Sigmoid colon (tissue), 7 donors: ENCODE measurements around the gene PPCDC. TPM values are rescaled to one million over a fixed set of nuclear protein-coding genes. Genes with fewer than 3 reads are reported as not detected.

ENCODE experiments used
- DNase-seq: peaks from one replicate; pipeline ENCODE4 v3.0.0-alpha.2; 2019
- H3K27ac ChIP-seq, 4 donors: fragments of 200-600 bp; sonication (generic); one replicate each; pipeline ENCODE4 v1.5.1; 2016 to 2019; ENCODE audit warnings: mild to moderate bottlenecking in 1 of 4
- H3K27me3 ChIP-seq, 3 donors: fragments of 200-600 bp; sonication (generic); one replicate each; pipeline ENCODE4 v1.5.1; 2019; ENCODE audit warnings: mild to moderate bottlenecking in 1 of 3
- H3K36me3 ChIP-seq, 4 donors: fragments of 200-600 bp; sonication (generic); one replicate each; pipeline ENCODE4 v1.5.1; 2016 to 2019
- H3K4me1 ChIP-seq, 4 donors: fragments of 200-600 bp; sonication (generic); one replicate each; pipeline ENCODE4 v1.5.1; 2017 to 2019
- H3K4me3 ChIP-seq, 4 donors: fragments of 200-600 bp; sonication (generic); one replicate each; pipeline ENCODE4 v1.5.1; 2017 to 2019; ENCODE audit warnings: mild to moderate bottlenecking in 2 of 4, moderate library complexity in 1 of 4
- H3K9me3 ChIP-seq, 4 donors: fragments of 200-600 bp in 3 of 4; sonication (generic) in 3 of 4; one replicate each; pipeline versions ENCODE4 v1.5.1 to v1.6.1; 2013 to 2019
- EP300 ChIP-seq, 4 donors: sonication (generic); formaldehyde crosslinking; IDR thresholded peaks; one replicate each; pipeline ENCODE4 v1.6.1; 2017; ENCODE audit warnings: antibody characterized with exemption in 4 of 4
- POLR2A ChIP-seq, 2 donors: fragments of 450-650 bp; IDR thresholded peaks; one replicate each; pipeline ENCODE4 v1.6.1; 2016; ENCODE audit warnings: antibody characterized with exemption in 2 of 2, mild to moderate bottlenecking in 2 of 2, moderate library complexity in 2 of 2
- POLR2AphosphoS5 ChIP-seq, 4 donors: sonication (generic); formaldehyde crosslinking; IDR thresholded peaks; one replicate each; pipeline ENCODE4 v1.6.1; 2017; ENCODE audit warnings: antibody characterized with exemption in 4 of 4
- WGBS, 2 donors: extraction: QIAGEN DNeasy Blood & Tissue Kit; methylation state at CpG; one replicate each; pipeline ENCODE4 v1.1.7; 2013; 5-methylcytosine and 5-hydroxymethylcytosine counted together
- intact Hi-C: fragments of 100-400 bp; cut with DNase I; formaldehyde crosslinking; loops from one replicate; pipeline ENCODE4 v1.15.1; 2023
- polyA plus RNA-seq, 3 donors: library from polyadenylated mRNA; stranded (reverse); fragments of 200-250 nt; gene quantifications; one replicate each; pipeline ENCODE4 v1.2.3, GENCODE V29; 2013
- total RNA-seq, 4 donors: library from RNA; depleted of rRNA; stranded (reverse); fragments of >200 nt; gene quantifications; one replicate each; pipeline ENCODE4 v1.1.0, GENCODE V29; 2016
- TF ChIP-seq, protein P1 (sequence below), 4 experiments: fragments of 450-650 bp in 3 of 4; fragments of 200-600 bp in 1 of 4; IDR thresholded peaks; one replicate each; pipeline ENCODE4 v1.5.1; 2016 to 2019; ENCODE audit warnings: antibody characterized with exemption in 4 of 4, mild to moderate bottlenecking in 3 of 4, moderate library complexity in 2 of 4
- donor health status: healthy with polysubstance abuse.
- donor health status: Bipolar disorder and iron deficiency.
- donor health status: healthy.

PPCDC gene
- total and polyA plus RNA-seq, 7 donors: 7.9 to 37.0 (median 16.2) TPM

DNA sequence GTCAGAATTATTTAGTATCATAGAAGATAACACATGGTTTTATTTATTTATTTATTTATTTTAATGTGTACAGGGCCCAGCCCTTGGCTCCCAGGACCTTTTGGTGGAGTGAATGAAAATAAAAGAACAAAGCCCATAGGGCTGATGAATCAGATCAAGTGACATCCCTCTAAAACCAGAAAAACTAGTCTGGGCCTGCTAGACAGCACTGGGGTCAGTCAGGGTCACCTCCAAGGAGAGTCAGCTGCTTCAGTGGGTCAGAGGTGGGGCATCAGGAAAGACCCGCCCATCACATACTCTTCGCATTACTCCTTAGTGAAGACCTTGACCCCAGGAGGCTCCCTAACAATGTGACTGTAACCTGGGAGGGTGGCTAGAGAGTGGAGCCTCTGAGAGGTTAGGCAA, 12.8 kb downstream of the PPCDC start:
- no peak for DNase-seq
- no peak for TF ChIP-seq POLR2AphosphoS5 (IDR thresholded peaks at IDR 0.05)
- TF ChIP-seq EP300 (IDR thresholded peaks at IDR 0.05): no peak
- TF ChIP-seq, protein P1, sequence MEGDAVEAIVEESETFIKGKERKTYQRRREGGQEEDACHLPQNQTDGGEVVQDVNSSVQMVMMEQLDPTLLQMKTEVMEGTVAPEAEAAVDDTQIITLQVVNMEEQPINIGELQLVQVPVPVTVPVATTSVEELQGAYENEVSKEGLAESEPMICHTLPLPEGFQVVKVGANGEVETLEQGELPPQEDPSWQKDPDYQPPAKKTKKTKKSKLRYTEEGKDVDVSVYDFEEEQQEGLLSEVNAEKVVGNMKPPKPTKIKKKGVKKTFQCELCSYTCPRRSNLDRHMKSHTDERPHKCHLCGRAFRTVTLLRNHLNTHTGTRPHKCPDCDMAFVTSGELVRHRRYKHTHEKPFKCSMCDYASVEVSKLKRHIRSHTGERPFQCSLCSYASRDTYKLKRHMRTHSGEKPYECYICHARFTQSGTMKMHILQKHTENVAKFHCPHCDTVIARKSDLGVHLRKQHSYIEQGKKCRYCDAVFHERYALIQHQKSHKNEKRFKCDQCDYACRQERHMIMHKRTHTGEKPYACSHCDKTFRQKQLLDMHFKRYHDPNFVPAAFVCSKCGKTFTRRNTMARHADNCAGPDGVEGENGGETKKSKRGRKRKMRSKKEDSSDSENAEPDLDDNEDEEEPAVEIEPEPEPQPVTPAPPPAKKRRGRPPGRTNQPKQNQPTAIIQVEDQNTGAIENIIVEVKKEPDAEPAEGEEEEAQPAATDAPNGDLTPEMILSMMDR (IDR thresholded peaks at IDR 0.05): no peak
- no peak for TF ChIP-seq POLR2A (IDR thresholded peaks at IDR 0.05)
- no peaks in the 10 kb centered on the region for H3K27me3 ChIP-seq
- H3K27ac ChIP-seq: no peak overlapping the region
- no peaks in the 10 kb centered on the region for H3K36me3 ChIP-seq
- H3K4me3 ChIP-seq: no peak overlapping the region
- no peaks in the 10 kb centered on the region for H3K4me1 ChIP-seq
- WGBS, 2 donors: 30 to 79% methylated on average over 2 of the region's 2 CpGs
- no peaks in the 10 kb centered on the region for H3K9me3 ChIP-seq
- intact Hi-C loops: no loop called here

DNA sequence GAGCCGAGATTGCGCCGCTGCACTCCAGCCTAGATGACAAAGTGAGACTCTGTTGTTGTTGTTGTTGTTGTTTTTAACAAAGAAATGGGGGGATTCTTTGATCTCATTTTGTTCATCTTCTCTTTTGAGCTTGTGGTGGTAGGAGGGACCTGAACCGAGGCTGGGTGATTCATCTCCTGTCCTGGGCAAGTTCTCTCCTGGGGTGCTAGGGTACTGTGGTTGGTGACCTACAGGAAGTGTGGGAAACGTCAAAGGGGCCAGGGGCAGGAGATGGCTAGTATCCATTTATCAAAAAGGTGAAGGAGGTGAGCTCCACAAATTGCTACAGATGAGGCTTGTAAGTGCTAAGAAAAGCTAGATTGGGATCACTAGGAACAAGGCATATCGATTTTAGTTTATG, 14.3 kb downstream of the PPCDC start:
- H3K27me3 ChIP-seq: no peaks in the 10 kb centered on the region
- no peaks in the 10 kb centered on the region for H3K9me3 ChIP-seq
- H3K4me1 ChIP-seq: peaks cover 0 to 10% (median 7%) of the 10 kb centered on the region in 4 donors
- no peaks in the 10 kb centered on the region for H3K36me3 ChIP-seq
- DNase-seq: no peak
- WGBS, 2 donors: 77 to 88% methylated on average over 6 of the region's 6 CpGs
- intact Hi-C loops: no loop called here
- no peak overlapping the region for H3K4me3 ChIP-seq
- TF ChIP-seq, protein P1 (IDR thresholded peaks at IDR 0.05): no peak
- no peak for TF ChIP-seq POLR2A (IDR thresholded peaks at IDR 0.05)
- TF ChIP-seq EP300 (IDR thresholded peaks at IDR 0.05): no peak
- TF ChIP-seq POLR2AphosphoS5 (IDR thresholded peaks at IDR 0.05): no peak
- no peak overlapping the region for H3K27ac ChIP-seq

DNA sequence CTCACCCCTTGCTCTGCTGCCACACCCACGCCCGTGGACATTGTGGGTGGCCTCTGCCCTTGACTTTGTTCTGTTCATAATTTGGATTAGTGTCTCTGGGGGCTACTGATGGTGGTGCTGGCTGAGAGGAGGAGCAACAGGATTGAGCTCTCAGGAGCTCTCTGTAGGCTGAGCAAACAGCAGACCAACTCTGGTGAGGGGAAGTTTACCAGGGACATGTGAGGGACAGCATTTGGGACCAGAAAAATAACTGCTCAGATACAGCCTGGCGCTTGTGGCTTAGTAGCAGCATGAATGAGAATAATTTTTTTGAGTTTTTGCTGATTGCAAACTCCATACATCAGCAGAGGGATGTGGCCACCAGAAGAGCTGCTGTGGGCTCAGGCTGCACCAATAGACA, 14.8 kb downstream of the PPCDC start:
- peaks cover 0 to 16% (median 12%) of the 10 kb centered on the region in 4 donors for H3K4me1 ChIP-seq
- no peaks in the 10 kb centered on the region for H3K36me3 ChIP-seq
- intact Hi-C loops: no loop called here
- no peak overlapping the region for H3K4me3 ChIP-seq
- 62 to 76% methylated on average over 3 of the region's 3 CpGs for WGBS, 2 donors
- no peaks in the 10 kb centered on the region for H3K9me3 ChIP-seq
- H3K27ac ChIP-seq: no peak overlapping the region
- TF ChIP-seq EP300 (IDR thresholded peaks at IDR 0.05) (no peak), POLR2AphosphoS5 (IDR thresholded peaks at IDR 0.05) (no peak), POLR2A (IDR thresholded peaks at IDR 0.05) (no peak)
- TF ChIP-seq, protein P1 (IDR thresholded peaks at IDR 0.05): no peak
- no peak for DNase-seq
- no peaks in the 10 kb centered on the region for H3K27me3 ChIP-seq

DNA sequence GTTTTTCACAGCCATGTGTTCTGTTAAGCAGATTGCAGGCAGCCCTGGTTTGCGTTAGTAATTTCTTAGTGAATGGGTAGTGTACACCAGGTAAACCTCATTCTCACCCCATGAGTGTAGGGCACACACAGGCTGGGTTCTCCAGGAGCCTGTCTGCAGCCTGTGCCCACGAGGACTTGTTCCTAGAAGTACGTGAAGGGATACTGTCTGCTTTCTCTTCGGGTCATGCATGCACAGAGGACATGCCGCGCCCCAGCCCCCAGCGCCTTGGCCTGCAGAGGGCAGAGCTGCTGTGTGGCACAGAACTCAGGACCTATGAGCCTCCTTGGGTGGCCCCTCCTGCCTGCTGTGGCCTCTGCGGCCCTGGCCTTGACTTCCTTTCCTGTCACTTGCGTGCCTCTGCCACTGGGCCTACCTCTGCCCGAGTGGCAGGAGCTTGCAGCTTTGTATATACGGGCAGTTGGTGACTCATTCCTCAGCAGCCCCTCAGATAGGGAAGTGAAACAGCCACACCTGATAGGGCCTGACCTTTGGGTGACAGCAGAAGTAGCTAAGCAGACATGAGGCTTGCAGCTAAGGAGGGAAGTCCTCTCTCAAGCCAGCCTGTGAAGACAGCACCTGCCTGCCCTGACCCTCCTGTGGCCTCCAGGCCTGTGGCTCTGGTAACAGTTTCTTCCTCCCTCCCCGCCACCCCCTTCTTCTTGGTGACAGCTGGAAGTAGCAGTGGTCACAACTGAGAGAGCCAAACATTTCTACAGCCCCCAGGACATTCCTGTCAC, 19.5 kb downstream of the PPCDC start:
- WGBS, 2 donors: 22 to 30% methylated on average over 12 of the region's 12 CpGs
- intact Hi-C loops: loop anchor here (1.0 kb wide), 1 partner anchor 161 kb away; no protein-coding TSS in a partner anchor

More for the DNA sequence above, 19.5 kb downstream of the PPCDC start:
- H3K9me3 ChIP-seq: no peaks in the 10 kb centered on the region
- DNase-seq: peak; percentile 84
- peak overlapping the region; percentile 73 to 84 (median 80) for H3K27ac ChIP-seq
- H3K36me3 ChIP-seq: no peaks in the 10 kb centered on the region
- H3K27me3 ChIP-seq: no peaks in the 10 kb centered on the region
- peaks cover 0 to 60% (median 47%) of the 10 kb centered on the region in 4 donors for H3K4me1 ChIP-seq
- H3K4me3 ChIP-seq: peak overlapping the region in 1 of 4 donors; percentile 20
- TF ChIP-seq POLR2AphosphoS5 (IDR thresholded peaks at IDR 0.05) (peak in 1 of 4 donors; percentile 66), EP300 (IDR thresholded peaks at IDR 0.05) (no peak), POLR2A (IDR thresholded peaks at IDR 0.05) (no peak)
- TF ChIP-seq, protein P1 (IDR thresholded peaks at IDR 0.05): peak in 3 of 4 experiments; percentile 7 to 53 (median 35)
